Glomerular endothelial cell (primary cell): Measurements from ENCODE around the gene NCOA7. TPM values are rescaled to one million over a fixed set of nuclear protein-coding genes. Genes with fewer than 3 reads are reported as not detected.
"Not testable (repeated sequence)": the region's sequence is repeated elsewhere in the genome, so short reads cannot be mapped to it uniquely, and the experiment has no call there.

Experiments
- DNase-seq: peaks from one replicate; pipeline ENCODE4 v3.0.0-alpha.2; 2011; ENCODE audit warnings: low read depth, low spot score; ENCODE audit errors: extremely low read depth
- total RNA-seq: library from RNA; depleted of rRNA; stranded (reverse); fragments of >200 nt; gene quantifications from 2 replicates; pipeline ENCODE4 v1.2.3, GENCODE V29; 2015

Gene NCOA7
- total RNA-seq, 1 donor from 2014 or later = 66.8 TPM

GRCh38 chr6:125918230-125918629 lies 127.5 kb downstream of the NCOA7 start:
- no peak for DNase-seq

DNA sequence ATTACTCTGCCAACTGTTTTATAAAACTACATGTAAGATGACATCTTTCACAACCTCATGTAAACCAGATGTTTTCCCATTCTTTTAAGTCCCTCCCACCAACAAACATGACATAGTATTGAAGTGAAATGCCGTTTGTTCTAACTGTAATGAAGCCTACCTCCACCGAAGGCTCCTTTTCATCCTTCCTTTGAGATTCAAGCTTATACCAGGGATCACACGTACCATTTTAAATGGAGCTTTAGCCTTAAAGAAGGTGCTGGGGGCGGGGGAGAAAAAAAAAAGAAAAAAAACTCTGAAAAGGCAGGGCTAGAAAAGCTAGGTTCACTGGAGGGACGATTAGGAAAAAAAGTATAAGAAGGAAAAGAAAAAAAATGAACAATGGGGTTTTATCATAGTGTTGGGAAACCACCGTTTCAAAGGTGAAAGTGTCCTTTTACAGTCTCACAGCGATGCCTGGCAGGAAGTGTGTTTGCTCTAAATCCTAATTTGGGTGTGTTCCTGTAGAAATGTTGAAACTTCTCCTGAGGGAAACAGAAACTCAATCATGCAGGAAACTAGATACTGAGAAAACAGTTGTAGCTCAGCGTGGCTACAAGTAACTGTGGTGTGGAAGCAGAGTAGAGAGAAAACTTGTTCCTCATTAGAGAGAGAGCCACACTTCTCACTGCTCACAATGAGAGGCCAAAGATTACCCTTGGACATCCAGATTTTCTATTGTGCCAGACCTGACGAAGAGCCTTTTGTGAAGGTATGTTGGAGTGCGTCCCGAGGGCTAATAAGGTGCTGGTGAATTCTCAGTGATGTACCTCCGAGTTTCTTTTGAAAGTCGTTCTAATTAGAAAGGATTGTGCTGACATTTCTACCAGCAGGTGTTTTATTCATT lies 128.2 kb downstream of the NCOA7 start:
- peak; percentile 47 for DNase-seq

DNA sequence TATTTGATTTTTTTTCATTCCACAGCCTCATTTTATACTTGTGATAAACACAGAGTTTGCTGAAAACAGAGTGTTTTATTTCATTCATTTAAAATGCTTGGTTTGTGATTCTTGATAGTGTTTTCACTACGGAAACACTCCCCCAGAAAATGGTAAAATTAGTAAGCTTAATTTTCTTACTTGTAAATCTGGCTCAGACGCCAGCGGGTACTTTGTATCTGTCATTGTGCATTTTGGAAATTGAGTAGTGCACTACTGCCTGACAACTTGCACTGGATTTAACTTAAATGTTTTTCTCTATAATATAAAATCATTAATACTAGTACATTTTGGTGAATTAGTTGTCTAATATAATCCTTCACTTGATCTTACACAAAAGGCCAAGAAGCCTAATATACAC lies 128.9 kb downstream of the NCOA7 start:
- no peak for DNase-seq

DNA sequence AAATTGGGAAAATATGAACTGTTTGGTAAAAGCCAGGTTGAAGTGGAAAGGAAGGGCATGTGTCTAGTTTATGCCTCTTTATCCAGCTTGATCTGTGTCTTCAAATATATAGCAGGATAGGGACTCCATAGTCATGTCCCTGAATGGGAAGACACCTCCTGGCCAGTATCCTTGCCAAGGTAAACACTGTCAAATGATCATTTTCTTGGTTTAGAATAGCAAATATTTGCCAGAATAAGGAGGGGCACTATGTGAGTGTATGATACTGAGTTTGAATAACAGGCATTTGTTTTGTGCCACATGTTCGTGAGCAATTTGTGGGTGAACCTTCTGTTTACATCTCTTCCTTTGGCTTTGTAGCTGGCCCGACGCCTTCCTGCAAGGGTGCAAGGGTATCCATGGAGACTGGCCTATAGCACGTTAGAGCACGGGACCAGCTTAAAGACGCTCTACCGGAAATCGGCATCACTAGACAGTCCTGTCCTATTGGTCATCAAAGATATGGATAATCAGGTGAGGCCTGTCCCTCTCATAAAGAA lies 131.6 kb downstream of the NCOA7 start:
- no peak for DNase-seq

DNA sequence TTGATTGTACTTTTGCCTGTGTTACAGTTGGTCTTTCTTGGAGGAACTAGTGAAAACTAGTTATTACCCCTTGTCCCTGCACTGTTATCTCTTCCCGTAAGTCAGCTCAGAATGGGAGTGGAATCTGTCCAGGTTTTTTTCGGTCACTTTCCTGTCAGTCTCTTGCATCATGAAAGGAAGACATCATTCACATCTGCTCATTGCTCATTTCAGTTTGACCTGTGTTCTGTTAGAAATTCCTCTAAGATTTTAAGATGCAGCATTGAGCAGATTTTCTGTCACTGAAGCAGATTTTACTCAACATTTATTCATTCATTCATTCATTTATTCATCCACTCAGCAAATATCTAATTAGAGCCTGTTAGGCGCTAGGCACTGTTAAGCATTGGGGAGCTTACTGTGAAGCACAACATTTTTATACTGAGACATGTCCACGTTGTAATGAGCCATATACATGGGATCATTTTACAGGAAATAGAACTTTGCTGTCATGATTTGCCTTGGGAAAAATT lies 132.7 kb downstream of the NCOA7 start:
- no peak for DNase-seq

GRCh38 chr6:125924169-125924568 lies 133.4 kb downstream of the NCOA7 start:
- no peak for DNase-seq

GRCh38 chr6:125924697-125925358 lies 134.1 kb downstream of the NCOA7 start:
- DNase-seq = no peak

GRCh38 chr6:125926711-125927110 lies 136.0 kb downstream of the NCOA7 start:
- no peak for DNase-seq

DNA sequence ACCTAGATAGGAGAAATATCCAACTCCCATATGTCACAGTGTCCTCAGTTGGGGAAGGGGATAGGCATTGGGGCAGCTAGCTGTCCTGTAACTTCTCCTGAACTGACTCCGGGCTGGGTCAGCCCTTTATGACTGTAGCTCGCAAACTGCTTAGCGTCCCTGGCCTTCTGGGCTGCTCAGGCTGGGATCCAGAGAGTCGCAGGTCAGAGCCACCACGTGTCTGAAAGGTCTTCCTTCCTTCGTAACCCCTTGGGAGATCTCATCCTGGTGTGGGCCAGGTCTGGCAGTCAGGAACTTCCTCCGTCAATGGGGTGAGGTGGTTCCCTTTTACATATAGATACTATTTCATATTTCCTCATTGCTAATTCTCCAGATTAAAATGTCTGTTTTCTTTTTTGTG lies 137.0 kb downstream of the NCOA7 start:
- DNase-seq = no peak

DNA sequence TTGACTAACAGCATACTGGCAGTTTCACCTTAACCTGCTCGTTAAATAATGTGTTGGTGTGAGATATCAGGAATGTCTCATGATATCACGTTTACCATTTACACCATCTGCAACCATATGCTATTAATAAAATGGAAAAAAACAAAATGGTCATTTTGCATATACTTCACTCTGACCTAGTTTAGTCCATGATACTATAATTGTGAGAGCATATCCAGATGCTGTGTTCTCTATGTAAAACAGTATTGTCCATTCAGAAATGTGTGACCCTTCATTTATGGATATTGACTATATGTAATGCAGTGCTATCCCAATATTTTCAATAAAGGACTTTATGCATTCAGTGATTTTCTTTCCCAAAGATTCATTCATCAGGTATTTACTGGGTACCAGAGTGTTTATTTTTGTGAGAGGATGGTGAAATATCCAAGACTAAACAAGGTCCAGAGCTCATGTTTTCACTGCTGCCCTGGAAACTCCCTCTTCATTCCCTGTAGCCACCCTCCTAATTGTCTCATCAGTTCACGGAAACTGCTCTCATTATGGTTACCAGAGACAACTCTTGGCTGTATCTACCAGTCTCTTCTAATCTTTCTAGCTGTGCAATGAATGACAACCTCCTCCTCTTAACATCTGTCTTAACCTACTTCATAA lies 140.1 kb downstream of the NCOA7 start:
- no peak for DNase-seq

DNA sequence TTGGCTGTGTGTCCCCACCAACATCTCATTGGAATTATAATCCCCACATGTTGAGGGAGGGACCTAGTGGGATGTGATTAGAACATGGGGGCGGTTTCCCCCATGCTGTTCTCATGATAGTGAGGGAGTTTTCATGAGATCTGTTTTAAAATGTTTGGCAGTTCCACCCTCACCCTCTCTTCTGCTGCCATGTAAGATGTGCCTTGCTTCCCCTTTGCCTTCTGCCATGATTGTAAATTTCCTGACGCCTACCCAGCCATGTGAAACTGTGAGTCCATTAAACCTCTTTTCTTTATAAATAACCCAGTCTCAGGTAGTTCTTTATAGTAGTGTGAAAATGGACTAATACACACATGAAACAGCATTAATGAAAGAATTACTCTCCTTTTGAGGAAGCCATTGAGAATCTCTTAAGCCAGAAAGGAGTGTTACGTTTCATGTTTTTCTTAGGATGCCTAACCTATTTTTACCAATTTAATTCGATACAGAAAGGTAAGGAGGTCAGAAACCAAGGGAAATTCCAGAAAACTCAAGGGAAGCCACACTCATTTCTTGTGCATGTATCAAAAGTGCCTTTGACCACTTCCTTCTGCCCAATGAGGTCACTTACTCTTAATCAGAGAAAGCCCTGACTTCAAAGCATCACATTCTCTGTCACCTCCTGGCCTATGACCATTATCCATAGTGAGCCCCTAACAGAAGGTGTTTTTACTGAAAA lies 141.1 kb downstream of the NCOA7 start:
- DNase-seq = no peak

GRCh38 chr6:125932451-125932795 lies 141.7 kb downstream of the NCOA7 start:
- DNase-seq = no peak

- DNase-seq = not testable (repeated sequence)
These were observed 144.8 kb downstream of the NCOA7 start for GRCh38 chr6:125935520-125935919.

DNA sequence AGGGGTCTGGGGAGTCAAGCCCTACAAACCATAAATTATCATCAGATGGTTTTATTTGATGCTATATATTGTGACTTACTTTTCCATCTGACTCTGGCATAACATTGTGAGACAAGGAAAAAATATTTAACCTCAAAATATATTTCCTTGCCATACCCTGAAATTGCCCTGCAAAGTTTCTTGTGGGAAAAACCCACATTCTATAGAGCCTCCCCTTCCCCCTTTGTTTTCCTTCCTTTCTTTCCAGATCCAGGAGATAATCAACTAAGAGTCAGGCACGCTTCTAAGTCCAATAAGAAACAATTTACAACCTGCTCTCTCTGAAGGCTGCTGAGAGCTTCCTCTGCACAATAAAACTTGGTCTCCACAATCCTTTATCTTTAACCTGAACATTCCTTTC lies 148.3 kb downstream of the NCOA7 start:
- DNase-seq = no peak

- DNase-seq = no peak
These were observed 149.0 kb downstream of the NCOA7 start for GRCh38 chr6:125939791-125940190.

GRCh38 chr6:125940247-125941041 lies 149.7 kb downstream of the NCOA7 start:
- no peak for DNase-seq

DNA sequence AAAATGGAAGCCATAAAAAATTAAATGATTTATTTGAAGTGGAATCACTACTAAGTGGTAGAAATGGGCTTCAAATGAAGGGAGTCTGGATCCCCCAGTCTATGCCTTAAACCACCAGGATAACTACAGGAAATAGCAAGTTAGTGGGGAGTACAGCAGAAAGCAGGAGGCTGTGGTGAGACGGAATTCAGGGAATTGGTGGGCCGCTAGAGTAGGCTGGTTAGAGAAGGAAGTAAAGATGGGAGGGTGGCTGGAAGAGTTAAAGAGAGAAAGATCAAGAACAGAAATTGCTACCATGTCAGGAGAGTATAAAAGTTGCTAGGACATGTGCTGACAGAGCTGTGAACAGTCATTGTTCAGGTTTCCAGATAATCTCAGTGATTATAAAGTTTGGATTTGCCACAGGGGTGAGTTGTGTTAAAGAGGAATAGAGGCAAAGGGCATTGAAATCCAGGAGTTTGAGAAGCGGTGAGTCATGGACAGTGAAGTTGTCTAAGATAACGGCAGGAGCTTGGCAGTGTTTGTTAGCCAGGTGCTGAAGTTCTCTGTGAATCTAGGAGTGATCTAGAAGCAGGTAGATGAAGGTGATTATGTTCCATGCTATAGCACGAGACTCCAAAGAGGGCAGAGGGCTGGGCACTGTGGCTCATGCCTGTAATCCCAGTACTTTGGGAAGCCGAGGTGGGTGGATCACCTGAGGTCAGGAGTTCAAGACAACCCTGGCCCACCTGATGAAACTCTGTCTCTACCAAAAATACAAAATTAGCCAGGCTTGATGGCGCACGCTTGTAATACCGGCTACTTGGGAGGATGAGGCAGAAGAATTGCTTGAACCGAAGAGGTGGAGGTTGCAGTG lies 152.1 kb downstream of the NCOA7 start:
- DNase-seq = no peak

GRCh38 chr6:125943528-125944433 lies 153.0 kb downstream of the NCOA7 start:
- DNase-seq = no peak
